Esophagus muscularis mucosa (tissue), 4 donors: ENCODE measurements around the gene TRPC3. TPM values are rescaled to one million over a fixed set of nuclear protein-coding genes. Genes with fewer than 3 reads are reported as not detected.
A peak's percentile ranks its signal among the peaks of the same experiment; 100 is the strongest.

Source experiments
- DNase-seq: peaks from one replicate; pipeline ENCODE4 v3.0.0-alpha.2; 2017; ENCODE audit errors: extremely low spot score
- H3K27ac ChIP-seq, 4 donors: fragments of 200-600 bp; sonication (generic); replicated peaks in 1 of 4; 1 replicate in 3 of 4; 2 replicates in 1 of 4; pipeline ENCODE4 v1.5.1; 2016 to 2019; ENCODE audit warnings: mild to moderate bottlenecking in 1 of 4
- H3K27me3 ChIP-seq, 4 donors: fragments of 200-600 bp; sonication (generic); one replicate each; pipeline versions ENCODE4 v1.5.1 to v1.6.0; 2016 to 2019
- H3K36me3 ChIP-seq, 4 donors: fragments of 200-600 bp; sonication (generic); one replicate each; pipeline ENCODE4 v1.5.1; 2016 to 2019
- H3K4me1 ChIP-seq, 4 donors: fragments of 200-600 bp; sonication (generic); one replicate each; pipeline ENCODE4 v1.5.1; 2016 to 2019
- H3K4me3 ChIP-seq, 4 donors: fragments of 200-600 bp; sonication (generic); 1 replicate in 2 of 4; 2 replicates in 2 of 4; pipeline ENCODE4 v1.5.1; 2016 to 2019; ENCODE audit warnings: mild to moderate bottlenecking in 4 of 4, moderate library complexity in 1 of 4
- H3K9me3 ChIP-seq, 4 donors: fragments of 200-600 bp; sonication (generic); 1 replicate in 3 of 4; 2 replicates in 1 of 4; pipeline ENCODE4 v1.5.1; 2016 to 2019
- CTCF ChIP-seq, 3 experiments: fragments of 200-600 bp in 2 of 3; fragments of 450-650 bp in 1 of 3; sonication (generic) in 2 of 3; IDR thresholded peaks; one replicate each; pipeline ENCODE4 v1.5.1; 2017 to 2019; ENCODE audit warnings: antibody characterized with exemption in 3 of 3, mild to moderate bottlenecking in 2 of 3, moderate library complexity in 1 of 3
- EP300 ChIP-seq: sonication (generic); formaldehyde crosslinking; IDR thresholded peaks from one replicate; pipeline ENCODE4 v1.6.1; 2017; ENCODE audit warnings: antibody characterized with exemption
- POLR2A ChIP-seq: fragments of 450-650 bp; IDR thresholded peaks from one replicate; pipeline ENCODE4 v1.6.1; 2017; ENCODE audit warnings: antibody characterized with exemption, moderate library complexity, mild to moderate bottlenecking, low read depth
- POLR2AphosphoS5 ChIP-seq, 2 donors: sonication (generic); formaldehyde crosslinking; IDR thresholded peaks; one replicate each; pipeline ENCODE4 v1.6.1; 2017; ENCODE audit warnings: antibody characterized with exemption in 2 of 2
- WGBS: methylation state at CpG from one replicate; pipeline ENCODE4 v1.1.5; 2018; 5-methylcytosine and 5-hydroxymethylcytosine counted together
- intact Hi-C: fragments of 100-400 bp; cut with DNase I; formaldehyde crosslinking; loops from one replicate; pipeline ENCODE4 v1.15.1; 2023
- total RNA-seq, 4 donors: library from RNA; depleted of rRNA; stranded (reverse); fragments of >200 nt; gene quantifications; one replicate each; pipeline versions ENCODE4 v1.1.0 to v1.2.1, GENCODE V29; 2016

TRPC3 gene
- total RNA-seq, 4 donors from 2014 or later, result 0.42 to 0.71 (median 0.62) TPM

GRCh38 chr4:121952290-121952689 lies 430 bp upstream of the TRPC3 start:
- peaks cover 14 to 26% (median 24%) of the 10 kb centered on the region in 4 donors for H3K4me1 ChIP-seq
- H3K36me3 ChIP-seq, result no peaks in the 10 kb centered on the region
- no peak for DNase-seq
- no peak for TF ChIP-seq POLR2A
- no peak for TF ChIP-seq CTCF (IDR thresholded peaks at IDR 0.05)
- no peak for TF ChIP-seq POLR2AphosphoS5 (IDR thresholded peaks at IDR 0.05)
- peak overlapping the region; percentile 59 to 70 (median 65) for H3K4me3 ChIP-seq
- 42% methylated on average over 7 of the region's 7 CpGs for WGBS
- H3K9me3 ChIP-seq, result no peaks in the 10 kb centered on the region
- H3K27ac ChIP-seq, result peak overlapping the region in 1 of 4 donors; percentile 50
- H3K27me3 ChIP-seq, result peaks cover 0 to 30% (median 0%) of the 10 kb centered on the region in 4 donors
- intact Hi-C loops, result no loop called here

GRCh38 chr4:121950680-121951520 lies 960 bp downstream of the TRPC3 start:
- Histone ChIP-seq H3K9me3 (no peaks in the 10 kb centered on the region), H3K27ac (peak overlapping the region; percentile 21 to 50 (median 49)), H3K4me1 (peaks cover 14 to 26% (median 24%) of the 10 kb centered on the region in 4 donors), H3K27me3 (peaks cover 0 to 26% (median 0%) of the 10 kb centered on the region in 4 donors), H3K36me3 (no peaks in the 10 kb centered on the region), H3K4me3 (peak overlapping the region; percentile 59 to 70 (median 65))
- DNase-seq, result no peak
- no peak for TF ChIP-seq EP300
- TF ChIP-seq POLR2AphosphoS5 (IDR thresholded peaks at IDR 0.05), result no peak
- TF ChIP-seq POLR2A, result no peak
- TF ChIP-seq CTCF (IDR thresholded peaks at IDR 0.05), result no peak
- 2% methylated on average over 16 of the region's 76 CpGs for WGBS
- intact Hi-C loops, result no loop called here

DNA sequence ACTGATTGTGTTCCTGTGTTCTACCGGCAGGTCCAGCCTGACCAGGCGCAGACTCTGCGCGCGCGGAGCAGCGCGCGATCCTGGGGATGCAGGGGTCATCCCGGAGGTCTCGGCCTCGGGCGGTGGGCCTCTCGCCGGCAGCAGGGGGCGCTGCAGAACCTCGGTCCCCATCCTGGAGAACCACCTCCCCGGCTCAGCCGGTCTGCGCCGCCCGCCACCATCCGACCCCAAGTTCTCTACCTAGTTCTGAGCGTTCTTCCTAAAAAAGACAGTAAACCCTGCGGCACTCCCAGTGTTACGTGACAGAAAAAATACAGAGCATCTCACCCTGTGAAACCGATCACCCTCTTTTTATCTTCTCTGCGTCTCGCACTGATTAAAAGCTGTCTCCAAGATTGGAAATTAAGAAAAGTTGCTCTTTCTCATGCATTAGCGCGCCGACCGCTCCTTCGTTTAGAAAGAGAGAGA lies 1.6 kb downstream of the TRPC3 start:
- H3K36me3 ChIP-seq, result no peaks in the 10 kb centered on the region
- peak overlapping the region; percentile 59 to 70 (median 65) for H3K4me3 ChIP-seq
- no peak for DNase-seq
- intact Hi-C loops, result no loop called here
- TF ChIP-seq CTCF (IDR thresholded peaks at IDR 0.05), result peak; percentile 43 to 72 (median 58)
- no peak for TF ChIP-seq POLR2A
- no peak for TF ChIP-seq EP300
- TF ChIP-seq POLR2AphosphoS5 (IDR thresholded peaks at IDR 0.05), result no peak
- peaks cover 0 to 25% (median 0%) of the 10 kb centered on the region in 4 donors for H3K27me3 ChIP-seq
- WGBS, result 1% methylated on average over 17 of the region's 34 CpGs
- H3K4me1 ChIP-seq, result peaks cover 14 to 26% (median 24%) of the 10 kb centered on the region in 4 donors
- H3K9me3 ChIP-seq, result no peaks in the 10 kb centered on the region
- H3K27ac ChIP-seq, result peak overlapping the region; percentile 8 to 50 (median 35)

GRCh38 chr4:121946644-121947043 lies 5.2 kb downstream of the TRPC3 start:
- intact Hi-C loops, result no loop called here
- Histone ChIP-seq H3K27ac (no peak overlapping the region), H3K4me3 (no peak overlapping the region), H3K9me3 (no peaks in the 10 kb centered on the region), H3K27me3 (peaks cover 0 to 13% (median 0%) of the 10 kb centered on the region in 4 donors), H3K4me1 (peaks cover 7 to 18% (median 16%) of the 10 kb centered on the region in 4 donors), H3K36me3 (no peaks in the 10 kb centered on the region)
- 97% methylated on average over 3 of the region's 3 CpGs for WGBS
- DNase-seq, result no peak
- TF ChIP-seq EP300 (no peak), CTCF (IDR thresholded peaks at IDR 0.05) (no peak), POLR2AphosphoS5 (IDR thresholded peaks at IDR 0.05) (no peak), POLR2A (no peak)
